GM18861 (cell line): ENCODE data around the gene GLT8D2.
"Not testable (repeated sequence)": the region's sequence is repeated elsewhere in the genome, so short reads cannot be mapped to it uniquely, and the experiment has no call there.

Experiments
- ATAC-seq: cut with Tn5 transposase; IDR thresholded peaks from one replicate; pipeline ENCODE4 v1.9.1; 2021; ENCODE audit not compliant: unreplicated experiment

The GLT8D2 gene

GRCh38 chr12:104054681-104055346 is 4.8 kb upstream of the GLT8D2 start:
- no peak for ATAC-seq

GRCh38 chr12:104050436-104050835 is 449 bp upstream of the GLT8D2 start:
- no peak for ATAC-seq

DNA sequence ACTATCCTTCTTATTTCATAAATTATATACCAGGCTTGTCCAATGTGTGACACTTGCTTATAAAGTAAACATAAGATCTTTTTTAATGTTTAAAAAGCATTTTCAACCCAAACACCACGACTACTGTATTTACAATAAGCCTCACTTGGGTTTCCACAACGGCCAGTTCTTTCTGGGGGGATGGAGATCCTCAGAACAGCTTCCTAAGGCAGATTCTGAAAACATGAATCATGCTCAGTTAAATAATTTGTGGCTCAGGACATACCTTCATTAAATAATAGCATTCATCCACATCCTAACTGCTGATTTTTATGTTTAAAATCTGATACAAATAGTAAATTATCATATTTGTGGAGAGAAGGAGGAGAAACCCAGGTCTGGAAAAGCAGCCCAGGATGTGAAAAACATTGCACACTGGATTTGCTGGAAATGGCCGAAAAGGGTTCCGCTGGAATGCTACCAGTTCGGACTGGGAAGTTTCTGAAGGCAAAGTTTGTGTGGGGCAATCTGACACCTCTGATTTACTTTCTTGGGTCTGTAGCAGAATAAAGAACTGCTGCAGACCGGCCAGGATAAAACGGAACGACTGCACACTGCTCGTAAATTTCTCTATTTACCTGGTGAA is 597 bp downstream of the GLT8D2 start:
- ATAC-seq = no peak

- no peak for ATAC-seq
Measured at GRCh38 chr12:104048811-104049210, 1.2 kb downstream of the GLT8D2 start.

DNA sequence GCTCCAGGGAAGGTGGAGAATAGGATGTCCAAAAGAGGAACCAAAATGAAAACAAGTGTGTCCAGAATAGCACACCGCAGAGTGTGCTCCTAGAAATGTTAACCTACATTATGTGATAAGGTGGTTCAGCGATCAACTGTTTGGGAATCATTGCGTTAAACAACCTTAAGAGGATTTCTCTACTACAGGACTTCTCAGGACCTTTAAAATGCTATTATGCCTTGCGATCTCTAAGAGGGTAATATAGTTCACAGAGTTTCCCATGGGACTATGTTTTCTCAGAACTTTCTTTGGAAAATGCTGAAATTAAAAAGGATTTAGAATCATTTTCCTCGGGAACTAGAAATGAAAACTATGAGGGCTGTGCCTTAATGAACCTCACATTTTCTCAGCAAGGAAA is 1.8 kb downstream of the GLT8D2 start:
- ATAC-seq = no peak

- ATAC-seq = no peak
Measured at GRCh38 chr12:104046306-104046705, 3.7 kb downstream of the GLT8D2 start.

GRCh38 chr12:104044158-104044557 is 5.8 kb downstream of the GLT8D2 start:
- ATAC-seq = no peak

DNA sequence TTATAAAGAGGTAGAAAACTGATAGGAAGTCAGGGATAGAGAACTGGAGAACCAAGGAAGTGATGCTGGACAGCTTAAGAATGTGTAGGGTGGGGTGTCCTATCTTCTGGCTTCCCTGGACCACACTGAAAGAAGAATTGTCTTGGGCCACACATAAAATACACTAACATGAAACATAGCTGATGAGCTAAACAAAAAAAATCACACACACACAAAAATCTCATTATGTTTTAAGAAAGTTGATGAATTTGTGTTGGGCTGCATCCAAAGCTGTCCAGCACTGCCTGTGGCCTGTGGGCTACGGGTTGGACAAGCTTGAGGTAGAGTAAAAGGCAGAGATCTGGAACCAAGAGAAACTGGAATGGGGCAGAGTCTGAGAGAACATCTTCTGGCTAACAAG is 7.4 kb downstream of the GLT8D2 start:
- no peak for ATAC-seq

DNA sequence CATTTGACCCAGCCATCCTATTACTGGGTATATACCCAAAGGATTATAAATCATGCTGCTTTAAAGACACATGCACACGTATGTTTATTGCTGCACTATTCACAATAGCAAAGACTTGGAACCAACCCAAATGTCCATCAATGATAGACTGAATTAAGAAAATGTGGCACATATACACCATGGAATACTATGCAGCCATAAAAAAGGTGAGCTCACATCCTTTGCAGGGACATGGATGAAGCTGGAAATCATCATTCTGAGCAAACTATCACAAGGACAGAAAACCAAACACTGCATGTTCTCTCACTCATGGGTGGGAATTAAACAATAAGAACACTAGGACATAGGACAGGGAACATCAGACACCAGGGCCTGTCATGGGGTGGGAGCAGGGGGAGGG is 10.2 kb downstream of the GLT8D2 start:
- not testable (repeated sequence) for ATAC-seq

DNA sequence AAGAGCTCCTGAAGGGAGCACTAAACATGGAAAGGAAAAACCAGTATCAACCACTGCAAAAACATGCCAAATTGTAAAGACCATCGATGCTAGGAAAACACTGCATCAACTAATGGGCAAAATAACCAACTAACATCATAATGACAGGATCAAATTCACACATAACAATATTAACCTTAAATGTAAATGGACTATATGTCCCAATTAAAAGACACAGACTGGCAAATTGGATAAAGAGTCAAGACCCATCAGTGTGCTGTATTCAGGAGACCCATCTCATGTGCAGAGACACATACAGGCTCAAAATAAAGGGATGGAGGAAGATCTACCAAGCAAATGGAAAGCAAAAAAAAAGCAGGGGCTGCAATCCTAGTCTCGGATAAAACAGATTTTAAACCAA is 13.8 kb downstream of the GLT8D2 start:
- ATAC-seq = not testable (repeated sequence)

GRCh38 chr12:104030596-104030995 is 19.4 kb downstream of the GLT8D2 start:
- not testable (repeated sequence) for ATAC-seq

GRCh38 chr12:104026841-104027599 is 23.0 kb downstream of the GLT8D2 start:
- no peak for ATAC-seq

DNA sequence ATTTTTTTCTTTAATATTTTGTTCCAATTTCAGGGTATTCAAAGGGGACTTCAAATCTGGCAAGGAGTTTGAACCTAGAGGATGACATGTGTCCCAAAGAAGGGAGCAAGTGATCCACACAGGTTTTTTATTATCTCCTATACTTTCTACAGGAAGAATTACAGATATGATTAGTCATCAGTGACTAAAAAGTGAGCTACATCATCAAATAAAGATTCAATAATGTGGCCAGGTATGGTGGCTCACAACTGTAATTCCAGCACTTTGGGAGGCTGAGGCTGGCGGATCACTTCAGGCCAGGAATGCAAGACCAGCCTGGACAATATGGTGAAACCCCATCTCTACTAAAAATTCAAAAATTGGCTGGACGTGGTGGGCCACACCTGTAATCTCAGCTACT is 24.2 kb downstream of the GLT8D2 start:
- no peak for ATAC-seq

DNA sequence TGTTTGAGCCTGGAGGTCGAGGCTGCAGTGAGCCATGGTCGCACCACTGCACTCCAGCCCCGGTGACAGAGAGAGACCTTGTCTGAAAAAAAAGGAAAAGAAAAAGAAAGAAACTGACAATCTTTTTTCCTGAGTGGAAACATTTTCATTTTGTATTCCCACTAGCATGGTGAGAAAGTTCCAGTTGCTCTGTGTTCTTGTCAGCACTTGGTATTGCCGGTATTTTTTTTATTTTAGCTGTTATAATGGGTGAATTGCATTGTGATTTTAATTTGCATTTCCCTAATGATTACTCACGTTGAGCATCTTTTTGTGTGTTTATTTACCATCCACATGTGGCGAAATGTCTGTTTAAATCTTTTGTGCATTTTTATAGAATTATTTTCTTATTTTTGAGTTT is 25.6 kb downstream of the GLT8D2 start:
- no peak for ATAC-seq

GRCh38 chr12:104023710-104024109 is 26.3 kb downstream of the GLT8D2 start:
- ATAC-seq = no peak

GRCh38 chr12:104022786-104023185 is 27.2 kb downstream of the GLT8D2 start:
- no peak for ATAC-seq

GRCh38 chr12:104021862-104022261 is 28.1 kb downstream of the GLT8D2 start:
- not testable (repeated sequence) for ATAC-seq

GRCh38 chr12:104012331-104012730 is 37.7 kb downstream of the GLT8D2 start:
- ATAC-seq = no peak

DNA sequence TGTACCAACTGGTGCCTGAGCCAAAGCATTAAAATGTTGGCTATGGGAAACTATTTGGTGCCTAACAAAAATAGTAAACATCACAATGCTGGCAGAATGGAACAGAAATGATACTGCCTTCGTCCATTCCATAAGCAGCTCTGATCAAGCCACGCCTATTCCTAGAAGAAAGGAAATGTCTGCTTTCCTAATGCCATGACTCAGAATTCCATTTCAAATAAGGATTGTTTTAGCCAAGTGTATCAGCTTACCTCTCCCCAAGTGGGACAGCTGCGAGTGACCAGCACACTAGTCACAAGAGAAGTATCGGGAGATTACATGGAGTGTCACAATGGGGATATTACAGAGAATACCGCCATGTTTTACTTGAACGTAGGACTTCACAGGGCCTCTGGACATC is 38.7 kb downstream of the GLT8D2 start:
- no peak for ATAC-seq

- no peak for ATAC-seq
Measured at GRCh38 chr12:104010606-104011169, 39.3 kb downstream of the GLT8D2 start.

GRCh38 chr12:104010121-104010520 is 39.9 kb downstream of the GLT8D2 start:
- no peak for ATAC-seq

- ATAC-seq = no peak
Measured at GRCh38 chr12:104006929-104007328, 43.1 kb downstream of the GLT8D2 start.
